HL-60 (cell line): ENCODE data around the gene ITSN1.

Experiments used
- CTCF ChIP-seq: IDR thresholded peaks from one replicate; pipeline ENCODE4 v1.5.1; 2011; ENCODE audit warnings: low read length, control low read depth, inconsistent platforms; ENCODE audit not compliant: insufficient read depth
- GABPA ChIP-seq: IDR thresholded peaks from 2 replicates; pipeline ENCODE4 v1.6.1; 2012; ENCODE audit warnings: low read depth
- POLR2AphosphoS5 ChIP-seq: IDR thresholded peaks from 2 replicates; pipeline ENCODE4 v1.6.1; 2012; ENCODE audit warnings: low read depth
- REST ChIP-seq: IDR thresholded peaks from 2 replicates; pipeline ENCODE4 v1.6.1; 2012; ENCODE audit warnings: low read depth; ENCODE audit not compliant: insufficient replicate concordance

- TF ChIP-seq CTCF (no peak), GABPA (no peak), POLR2AphosphoS5 (no peak), REST (no peak)
Measured at GRCh38 chr21:33650230-33650629, 7.9 kb downstream of the ITSN1 start.
